Parathyroid adenoma (tissue), 2 donors: Measurements from ENCODE around the gene AGAP1.

Experiments
- H2AFZ ChIP-seq: fragments of 300-600 bp; sonication (generic); one replicate; pipeline ENCODE4 v1.7.0; 2017; ENCODE audit warnings: antibody characterized with exemption, mild to moderate bottlenecking
- H3K27ac ChIP-seq: fragments of 300-600 bp; sonication (generic); one replicate; pipeline ENCODE4 v1.7.0; 2017
- H3K27me3 ChIP-seq: fragments of 300-600 bp; sonication (generic); one replicate; pipeline ENCODE4 v1.7.0; 2017; ENCODE audit warnings: low read length; ENCODE audit not compliant: control insufficient read depth, insufficient read depth
- H3K36me3 ChIP-seq: fragments of 300-600 bp; sonication (generic); one replicate; pipeline ENCODE4 v1.7.0; 2017; ENCODE audit warnings: low read length; ENCODE audit not compliant: control insufficient read depth, insufficient read depth
- H3K4me1 ChIP-seq: fragments of 300-600 bp; sonication (generic); one replicate; pipeline ENCODE4 v1.7.0; 2017; ENCODE audit warnings: control low read depth
- H3K4me2 ChIP-seq: fragments of 300-600 bp; sonication (generic); one replicate; pipeline ENCODE4 v1.7.0; 2017; ENCODE audit warnings: low read length
- H3K4me3 ChIP-seq: fragments of 300-600 bp; sonication (generic); one replicate; pipeline ENCODE4 v1.7.0; 2017; ENCODE audit warnings: low read depth, low read length
- H3K79me2 ChIP-seq: fragments of 300-600 bp; sonication (generic); one replicate; pipeline ENCODE4 v1.7.0; 2017; ENCODE audit warnings: control low read depth
- H3K9ac ChIP-seq: fragments of 300-600 bp; sonication (generic); one replicate; pipeline ENCODE4 v1.7.0; 2017; ENCODE audit warnings: mild to moderate bottlenecking
- H3K9me3 ChIP-seq: fragments of 300-600 bp; sonication (generic); one replicate; pipeline ENCODE4 v1.7.0; 2017; ENCODE audit warnings: low read length; ENCODE audit not compliant: control insufficient read depth
- TF ChIP-seq, protein P1 (sequence below): fragments of 300-600 bp; sonication (generic); IDR thresholded peaks from one replicate; pipeline ENCODE4 v1.7.0; 2017; ENCODE audit warnings: antibody characterized with exemption, mild to moderate bottlenecking
- donor health status: primary hyperparathyroidism.

The AGAP1 gene

DNA sequence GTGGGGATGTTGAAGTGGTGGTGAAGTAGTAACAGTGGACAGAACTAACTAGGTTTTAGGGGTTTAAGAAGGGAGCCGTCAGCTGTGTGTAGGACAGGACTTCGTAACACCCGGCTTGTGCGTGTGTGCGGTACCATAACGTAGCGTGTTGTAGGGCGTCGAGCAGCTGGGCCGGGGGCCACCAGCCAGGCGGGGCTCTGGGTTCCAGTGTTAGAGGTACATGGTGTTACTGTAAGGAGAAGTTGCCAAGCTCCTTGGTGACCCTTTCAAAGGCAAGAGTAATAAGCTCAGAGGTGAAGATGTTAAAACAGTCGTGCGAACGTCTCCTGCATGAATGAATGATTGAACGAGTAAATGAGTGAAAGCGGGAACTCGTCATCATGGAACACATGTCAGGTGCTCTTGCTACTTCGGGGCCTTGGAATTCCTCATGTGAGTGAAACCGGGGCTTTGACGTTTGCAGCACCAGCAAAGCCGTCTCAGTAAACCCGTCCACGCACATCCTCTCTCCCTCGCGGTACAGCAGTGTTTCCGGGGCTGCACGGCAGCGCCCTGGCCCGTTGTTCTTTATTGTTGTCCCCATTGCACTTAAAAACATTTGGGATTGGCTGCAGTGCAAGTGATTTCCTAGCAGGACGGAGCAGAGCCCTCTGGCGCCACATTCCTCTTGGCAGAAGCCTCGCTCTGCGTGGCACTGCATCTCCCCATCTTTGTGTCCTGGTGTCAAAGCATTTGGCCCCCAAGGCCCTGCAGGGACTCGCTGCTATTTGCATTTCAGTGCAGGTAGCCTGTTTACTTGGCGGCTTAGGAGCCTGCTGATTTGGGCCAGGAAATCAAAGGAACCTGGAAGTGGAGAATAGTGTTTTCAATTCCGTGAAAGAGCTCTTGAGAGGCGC is 559.3 kb downstream of the AGAP1 start:
- Histone ChIP-seq H3K9ac (no peak overlapping the region), H3K4me1 (no peaks in the 10 kb centered on the region), H3K4me3 (no peak overlapping the region), H3K27me3 (no peaks in the 10 kb centered on the region), H2AFZ (no peak overlapping the region), H3K4me2 (no peak overlapping the region), H3K79me2 (no peaks in the 10 kb centered on the region), H3K36me3 (no peaks in the 10 kb centered on the region), H3K27ac (no peak overlapping the region), H3K9me3 (no peaks in the 10 kb centered on the region)
- TF ChIP-seq, protein P1, sequence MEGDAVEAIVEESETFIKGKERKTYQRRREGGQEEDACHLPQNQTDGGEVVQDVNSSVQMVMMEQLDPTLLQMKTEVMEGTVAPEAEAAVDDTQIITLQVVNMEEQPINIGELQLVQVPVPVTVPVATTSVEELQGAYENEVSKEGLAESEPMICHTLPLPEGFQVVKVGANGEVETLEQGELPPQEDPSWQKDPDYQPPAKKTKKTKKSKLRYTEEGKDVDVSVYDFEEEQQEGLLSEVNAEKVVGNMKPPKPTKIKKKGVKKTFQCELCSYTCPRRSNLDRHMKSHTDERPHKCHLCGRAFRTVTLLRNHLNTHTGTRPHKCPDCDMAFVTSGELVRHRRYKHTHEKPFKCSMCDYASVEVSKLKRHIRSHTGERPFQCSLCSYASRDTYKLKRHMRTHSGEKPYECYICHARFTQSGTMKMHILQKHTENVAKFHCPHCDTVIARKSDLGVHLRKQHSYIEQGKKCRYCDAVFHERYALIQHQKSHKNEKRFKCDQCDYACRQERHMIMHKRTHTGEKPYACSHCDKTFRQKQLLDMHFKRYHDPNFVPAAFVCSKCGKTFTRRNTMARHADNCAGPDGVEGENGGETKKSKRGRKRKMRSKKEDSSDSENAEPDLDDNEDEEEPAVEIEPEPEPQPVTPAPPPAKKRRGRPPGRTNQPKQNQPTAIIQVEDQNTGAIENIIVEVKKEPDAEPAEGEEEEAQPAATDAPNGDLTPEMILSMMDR, result no peak

DNA sequence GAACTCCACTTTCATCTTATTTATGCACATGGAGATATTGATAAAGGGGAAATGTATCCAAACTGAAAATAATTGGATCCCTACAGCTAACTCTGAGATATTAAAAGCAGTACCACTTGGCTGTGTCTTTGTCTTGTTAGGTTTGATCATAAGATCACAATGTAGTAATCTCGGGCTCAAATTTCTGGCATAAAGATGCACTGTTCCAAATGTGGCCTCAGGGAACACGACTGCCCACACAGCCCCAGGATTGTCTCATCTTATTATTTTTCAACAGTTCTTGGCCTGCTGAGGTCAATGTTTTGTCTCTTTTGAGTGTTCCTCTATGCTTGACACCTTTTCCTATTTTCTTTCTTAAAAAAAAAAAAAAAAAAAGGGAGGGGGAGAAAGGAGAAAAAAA is 560.3 kb downstream of the AGAP1 start:
- Histone ChIP-seq H3K4me2 (no peak overlapping the region), H3K27ac (no peak overlapping the region), H3K9me3 (no peaks in the 10 kb centered on the region), H3K27me3 (no peaks in the 10 kb centered on the region), H3K9ac (no peak overlapping the region), H3K79me2 (no peaks in the 10 kb centered on the region), H2AFZ (no peak overlapping the region), H3K36me3 (no peaks in the 10 kb centered on the region), H3K4me1 (no peaks in the 10 kb centered on the region), H3K4me3 (no peak overlapping the region)
- TF ChIP-seq, protein P1, result no peak

- Histone ChIP-seq H3K9me3 (no peaks in the 10 kb centered on the region), H3K4me3 (no peak overlapping the region), H3K4me1 (no peaks in the 10 kb centered on the region), H3K9ac (no peak overlapping the region), H3K36me3 (no peaks in the 10 kb centered on the region), H3K4me2 (no peak overlapping the region), H2AFZ (no peak overlapping the region), H3K79me2 (no peaks in the 10 kb centered on the region), H3K27me3 (no peaks in the 10 kb centered on the region), H3K27ac (no peak overlapping the region)
- TF ChIP-seq, protein P1, result no peak
Measured at GRCh38 chr2:236054621-236055305, 560.9 kb downstream of the AGAP1 start.

DNA sequence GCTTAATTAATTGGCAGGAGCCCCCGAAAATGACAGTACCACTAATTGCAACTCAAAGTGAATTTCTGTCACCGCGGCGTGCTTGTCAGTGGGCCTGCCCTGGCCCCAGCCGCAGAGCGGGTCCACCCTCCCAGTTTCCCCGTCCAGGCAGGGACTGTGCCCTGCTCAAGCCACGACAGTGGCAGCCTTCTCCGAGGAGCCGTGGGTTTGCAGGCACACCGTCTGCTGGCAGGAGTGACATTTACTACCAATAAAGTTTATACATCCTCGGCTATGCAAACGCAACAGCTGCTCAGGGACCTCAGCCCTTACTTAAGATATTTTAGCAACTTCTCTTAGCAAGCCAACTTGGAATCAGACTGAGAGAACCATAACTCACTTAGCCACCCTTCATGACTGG is 561.6 kb downstream of the AGAP1 start:
- Histone ChIP-seq H3K27ac (no peak overlapping the region), H2AFZ (no peak overlapping the region), H3K9me3 (no peaks in the 10 kb centered on the region), H3K79me2 (no peaks in the 10 kb centered on the region), H3K27me3 (no peaks in the 10 kb centered on the region), H3K4me1 (no peaks in the 10 kb centered on the region), H3K9ac (no peak overlapping the region), H3K4me3 (no peak overlapping the region), H3K4me2 (no peak overlapping the region), H3K36me3 (no peaks in the 10 kb centered on the region)
- TF ChIP-seq, protein P1, result no peak
